ENCODE measurements around the gene IL23R. TPM values are rescaled to one million over a fixed set of nuclear protein-coding genes. Genes with fewer than 3 reads are reported as not detected.

IL23R gene
- total and polyA plus RNA-seq, 2 of the 13 experiments (the other 11 are each of a cell fraction or from before 2014, with no cell fraction given): not detected

DNA sequence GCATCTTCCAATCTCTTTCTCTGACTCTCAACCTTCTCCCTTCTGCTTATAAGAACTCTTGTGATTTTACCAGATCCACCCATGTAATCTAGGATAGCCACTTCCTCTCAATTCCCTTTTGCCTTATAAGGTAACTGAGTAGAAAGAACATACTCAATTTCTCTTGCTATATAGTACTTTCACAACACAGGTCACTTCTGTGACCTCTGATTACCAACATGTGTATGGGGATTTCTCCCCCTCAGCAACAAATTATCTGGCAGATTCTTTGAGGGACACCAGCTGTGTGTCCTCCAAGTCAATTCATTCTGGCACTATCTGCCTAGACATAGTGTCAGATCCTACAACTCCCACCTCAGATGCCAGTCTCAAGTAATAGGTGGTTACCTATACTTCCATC is 62.5 kb downstream of the IL23R start:
- Histone ChIP-seq H3K27ac (ENCODE audit: extremely low read length, insufficient read depth, low read length) (no peak overlapping the region), H3K79me2 (ENCODE audit: insufficient read depth, low read length) (no peaks in the 10 kb centered on the region), H3K9me3 (ENCODE audit: low read length) (no peaks in the 10 kb centered on the region), H2AFZ (ENCODE audit: low read length) (no peak overlapping the region), H3K36me3 (replicated peaks in 1 of 2; ENCODE audit: control insufficient read depth in 1 of 2, insufficient read depth in 2 of 2, low read length in 2 of 2) (no peaks in the 10 kb centered on the region), H3K27me3 (ENCODE audit: control insufficient read depth in 1 of 2, insufficient read depth in 2 of 2, low read length in 2 of 2) (no peaks in the 10 kb centered on the region; a peak in 1 of 5 replicates), H3K9ac (ENCODE audit: insufficient read depth, low read depth, low read length) (no peak overlapping the region), H3K4me2 (ENCODE audit: low read depth, low read length) (no peak overlapping the region), H3K4me3 (replicated peaks in 1 of 3; ENCODE audit: insufficient read depth in 1 of 3, low read depth in 2 of 3, low read length in 3 of 3) (no peak overlapping the region), H4K20me1 (ENCODE audit: insufficient read depth, low read length) (no peaks in the 10 kb centered on the region), H3K4me1 (ENCODE audit: insufficient read depth, low read length) (no peaks in the 10 kb centered on the region)
- POLR2A ChIA-PET: no interaction called here
- in situ Hi-C loops (cut with HindIII; ENCODE audit: extremely low pct_ligation_motif_present, low pct_unique_long_range_greater_than_20kb) (no loop called here), intact Hi-C loops (cut with micrococcal nuclease; ENCODE audit: unreplicated experiment) (no loop called here)
- FAIRE-seq (no peak), DNase-seq (ENCODE audit: low spot score) (no peak), ATAC-seq (no peak)
- CTCF ChIA-PET (ENCODE audit: low intra/inter-chr PET ratio, low total read pairs): no interaction called here
- TF ChIP-seq ZMYM2 (CRISPR knock-in tag; IDR thresholded peaks at IDR 0.05) (no peak), ZFP1 (CRISPR knock-in tag; IDR thresholded peaks at IDR 0.05) (no peak), FOXA1 (IDR thresholded peaks at IDR 0.05) (no peak), FOXA1 (CRISPR knock-in tag; IDR thresholded peaks at IDR 0.05) (no peak), MBD4 (IDR thresholded peaks at IDR 0.05; ENCODE audit: borderline replicate concordance, low read length) (no peak), ZNF790 (CRISPR knock-in tag; IDR thresholded peaks at IDR 0.05; ENCODE audit: borderline replicate concordance) (no peak), POLR2G (IDR thresholded peaks at IDR 0.05; ENCODE audit: low read depth, low read length) (no peak), ZNF335 (CRISPR knock-in tag; IDR thresholded peaks at IDR 0.05) (no peak), RFX1 (IDR thresholded peaks at IDR 0.05) (no peak), AGO1 (IDR thresholded peaks at IDR 0.05; ENCODE audit: low read depth, low read length, poor library complexity, severe bottlenecking) (no peak), ZBTB4 (CRISPR knock-in tag; IDR thresholded peaks at IDR 0.05; ENCODE audit: borderline replicate concordance) (no peak), JARID2 (CRISPR knock-in tag; IDR thresholded peaks at IDR 0.05; ENCODE audit: insufficient replicate concordance) (no peak), POLR2AphosphoS5 (IDR thresholded peaks at IDR 0.05; ENCODE audit: low read depth, low read length) (no peak), KMT2A (CRISPR knock-in tag; IDR thresholded peaks at IDR 0.05) (no peak), HNRNPL (IDR thresholded peaks at IDR 0.05; ENCODE audit: low read depth, low read length) (no peak)
- BruUV-seq (replicated peaks): no TSS peak
